ENCODE data around the gene HIVEP3.

Gene HIVEP3

GRCh38 chr1:41791667-41792484 lies 126.8 kb downstream of the HIVEP3 start:
- DNase-seq (ENCODE audit: low read depth in 2 of 3, low spot score in 2 of 3): no peak

DNA sequence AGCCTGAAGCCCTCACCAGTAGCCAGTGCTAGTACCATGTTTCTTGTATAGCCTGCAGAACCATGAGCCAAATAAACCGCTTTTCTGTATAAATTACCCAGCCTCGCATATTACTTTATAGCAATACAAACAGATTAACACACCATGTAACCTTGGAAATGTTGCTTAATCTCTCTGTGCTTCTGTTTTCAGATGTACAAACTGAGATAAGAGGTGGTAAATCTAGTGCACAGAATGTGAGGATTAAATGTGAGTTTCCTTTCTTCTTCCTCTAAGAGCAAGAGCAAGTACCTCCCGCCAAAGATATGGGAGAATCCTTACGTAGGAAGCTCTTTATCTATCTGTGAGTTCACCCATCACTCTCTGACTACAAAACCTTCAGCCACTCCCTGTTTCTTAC lies 128.4 kb downstream of the HIVEP3 start:
- DNase-seq (ENCODE audit: low read depth in 2 of 3, low spot score in 2 of 3): no peak

DNA sequence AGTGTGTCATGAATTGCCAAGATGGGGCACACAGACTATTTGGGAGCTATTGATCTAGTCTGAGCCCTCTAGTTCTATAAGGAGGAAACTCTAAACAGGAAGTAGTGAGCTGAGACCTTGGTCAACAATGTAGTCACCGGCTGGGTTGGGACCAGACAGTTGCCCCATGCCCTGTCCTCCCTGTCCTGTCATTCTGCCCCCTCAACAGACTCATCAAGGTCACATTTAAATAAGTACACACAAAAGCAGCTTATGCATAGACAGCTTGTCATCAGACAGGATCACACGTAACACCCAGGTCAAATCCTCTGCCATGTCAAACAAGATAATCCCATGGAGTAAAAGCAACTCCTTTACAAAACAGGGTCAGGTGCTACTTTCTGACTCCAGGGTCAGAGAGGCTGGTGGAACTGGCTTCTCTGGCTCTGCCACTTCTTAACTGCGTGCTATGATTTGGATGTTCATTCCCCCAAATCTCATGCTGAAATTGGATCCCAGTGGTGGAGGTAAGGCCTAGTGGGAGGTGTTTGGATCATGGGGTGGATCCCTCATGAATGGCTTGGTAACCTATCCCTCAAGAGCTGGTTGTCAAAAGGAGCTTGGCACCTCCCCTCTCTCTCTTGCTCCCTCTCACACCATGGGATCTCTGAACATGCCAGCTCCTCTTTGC lies 128.9 kb downstream of the HIVEP3 start:
- no peak for DNase-seq (ENCODE audit: low read depth in 2 of 3, low spot score in 2 of 3)

DNA sequence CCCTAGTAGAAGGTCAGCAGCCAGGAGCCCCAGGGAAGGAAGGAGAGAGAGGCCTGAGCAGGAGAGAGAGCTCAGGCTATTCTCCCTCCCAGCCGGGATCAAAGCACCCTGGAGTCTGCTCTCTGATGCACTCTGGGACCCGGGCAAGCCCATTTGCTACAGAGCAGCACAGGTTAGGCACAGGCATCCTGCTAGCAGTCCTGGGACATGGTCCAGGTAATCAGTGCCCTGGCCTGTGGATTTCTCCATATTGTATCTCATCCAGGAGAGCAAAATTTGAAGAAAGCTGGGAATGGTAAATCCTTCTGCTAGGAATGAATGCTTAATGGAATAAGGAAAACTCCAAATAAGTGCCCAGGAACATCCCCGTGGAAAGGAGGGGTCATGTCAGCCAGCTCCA lies 130.3 kb downstream of the HIVEP3 start:
- DNase-seq (ENCODE audit: low read depth in 2 of 3, low spot score in 2 of 3): no peak

DNA sequence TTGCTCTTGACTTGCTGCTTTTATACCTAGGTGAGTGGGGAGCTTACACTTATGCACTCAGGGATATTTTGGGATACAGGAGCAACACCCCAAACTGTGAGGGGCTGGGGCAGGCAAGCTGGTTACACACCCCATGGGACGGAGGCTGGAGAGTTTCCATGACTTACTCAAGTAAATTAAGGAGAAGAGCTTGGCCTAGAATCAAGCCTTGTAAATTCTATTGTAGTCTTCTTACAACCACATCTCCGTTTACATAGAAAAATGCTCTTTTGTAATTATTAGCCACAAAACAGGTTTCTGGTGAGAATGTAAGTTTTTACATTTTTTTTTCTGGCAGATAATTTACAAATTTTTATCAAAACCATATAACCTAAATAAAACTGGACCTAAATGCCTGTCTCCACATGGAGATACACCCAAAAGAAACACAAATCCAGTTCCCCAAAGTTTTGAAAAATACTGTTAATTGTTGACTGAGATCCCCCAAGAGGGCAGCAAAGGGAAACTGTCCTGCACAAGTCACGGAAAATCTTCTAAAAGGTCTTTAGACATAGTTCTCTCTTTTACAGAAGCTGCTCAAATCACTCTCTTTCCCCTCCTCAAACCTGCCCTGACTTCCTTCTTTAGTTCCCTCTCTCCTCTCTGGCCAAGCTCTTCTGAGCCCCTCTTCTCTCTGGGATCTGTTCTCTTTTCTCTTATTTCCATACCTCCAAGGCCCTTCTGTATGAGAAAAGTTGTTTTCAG lies 134.0 kb downstream of the HIVEP3 start:
- no peak for DNase-seq (ENCODE audit: low read depth in 2 of 3, low spot score in 2 of 3)

GRCh38 chr1:41783189-41783639 lies 135.5 kb downstream of the HIVEP3 start:
- DNase-seq (ENCODE audit: low read depth in 2 of 3, low spot score in 2 of 3): no peak

- no peak for DNase-seq (ENCODE audit: low read depth in 2 of 3, low spot score in 2 of 3)
Measured at GRCh38 chr1:41780916-41781315, 137.8 kb downstream of the HIVEP3 start.

GRCh38 chr1:41780322-41780721 lies 138.4 kb downstream of the HIVEP3 start:
- no peak for DNase-seq (ENCODE audit: low read depth in 2 of 3, low spot score in 2 of 3)

DNA sequence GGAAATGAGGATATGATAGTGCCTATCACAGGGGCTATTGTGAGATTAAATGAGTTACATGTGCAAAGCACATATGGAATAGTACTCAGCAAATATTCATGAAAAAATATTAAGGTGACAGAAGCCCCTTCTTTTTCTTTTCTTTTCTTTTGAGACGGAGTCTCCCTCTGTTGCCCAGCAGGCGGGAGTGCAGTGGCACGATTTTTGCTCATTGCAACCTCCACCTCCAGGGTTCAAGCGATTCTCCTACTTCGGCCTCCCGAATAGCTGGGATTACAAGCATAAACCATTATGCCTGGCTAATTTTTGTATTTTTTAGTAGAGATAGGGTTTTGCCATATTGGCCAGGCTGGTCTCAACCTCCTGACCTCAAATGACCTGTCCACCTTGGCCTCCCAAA lies 139.4 kb downstream of the HIVEP3 start:
- no peak for DNase-seq (ENCODE audit: low read depth in 2 of 3, low spot score in 2 of 3)

- DNase-seq (ENCODE audit: low read depth in 2 of 3, low spot score in 2 of 3): no peak
Measured at GRCh38 chr1:41777695-41778094, 141.0 kb downstream of the HIVEP3 start.

GRCh38 chr1:41776891-41777441 lies 141.8 kb downstream of the HIVEP3 start:
- DNase-seq (ENCODE audit: low read depth in 2 of 3, low spot score in 2 of 3): no peak

- no peak for DNase-seq (ENCODE audit: low read depth in 2 of 3, low spot score in 2 of 3)
Measured at GRCh38 chr1:41775956-41776585, 142.7 kb downstream of the HIVEP3 start.

DNA sequence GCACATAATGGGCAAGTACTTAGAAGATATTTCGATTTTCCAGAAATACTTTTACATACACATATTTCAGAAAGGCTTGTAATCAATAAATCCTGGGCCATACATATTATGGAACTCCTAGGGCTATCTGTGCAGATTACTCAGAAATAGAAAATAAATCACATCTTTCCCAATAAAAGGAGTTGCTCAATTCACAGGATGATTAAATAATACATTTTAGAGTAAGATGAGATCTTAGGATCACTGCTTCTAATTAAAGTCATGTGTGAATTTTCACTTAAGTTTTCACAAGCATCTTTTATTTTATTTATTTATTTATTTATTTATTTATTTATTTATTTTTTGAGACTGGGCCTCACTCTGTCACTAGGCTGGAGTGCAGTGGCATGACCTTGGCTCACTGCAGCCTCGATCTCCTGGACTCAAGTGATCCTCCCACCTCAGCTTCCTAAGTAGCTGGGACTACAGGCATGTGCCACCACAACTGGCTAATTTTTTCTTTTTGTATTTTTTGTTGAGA lies 144.2 kb downstream of the HIVEP3 start:
- no peak for DNase-seq (ENCODE audit: low read depth in 2 of 3, low spot score in 2 of 3)

GRCh38 chr1:41773842-41774241 lies 144.9 kb downstream of the HIVEP3 start:
- no peak for DNase-seq (ENCODE audit: low read depth in 2 of 3, low spot score in 2 of 3)

GRCh38 chr1:41773144-41773591 lies 145.6 kb downstream of the HIVEP3 start:
- no peak for DNase-seq (ENCODE audit: low read depth in 2 of 3, low spot score in 2 of 3)

DNA sequence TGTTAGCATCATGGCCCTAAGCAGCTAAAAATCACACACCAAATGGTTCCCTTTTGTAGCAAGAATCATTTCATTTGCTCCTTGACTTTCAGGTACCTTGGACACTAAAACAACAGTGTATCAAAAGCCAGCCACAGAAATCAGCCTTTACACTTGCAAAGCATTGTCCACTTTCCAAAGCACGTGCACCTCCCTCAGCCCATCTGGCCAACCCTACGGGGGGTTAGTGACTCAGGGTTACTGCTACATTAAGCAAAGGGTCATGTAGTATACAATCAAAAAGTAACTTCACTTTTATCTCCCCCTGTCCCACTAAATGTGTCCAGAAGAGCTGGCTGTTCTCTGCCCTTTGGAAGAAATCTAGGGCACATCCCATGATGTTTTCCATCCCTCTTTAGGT lies 149.7 kb downstream of the HIVEP3 start:
- no peak for DNase-seq (ENCODE audit: low read depth in 2 of 3, low spot score in 2 of 3)

GRCh38 chr1:41768583-41768982 lies 150.1 kb downstream of the HIVEP3 start:
- no peak for DNase-seq (ENCODE audit: low read depth in 2 of 3, low spot score in 2 of 3)

DNA sequence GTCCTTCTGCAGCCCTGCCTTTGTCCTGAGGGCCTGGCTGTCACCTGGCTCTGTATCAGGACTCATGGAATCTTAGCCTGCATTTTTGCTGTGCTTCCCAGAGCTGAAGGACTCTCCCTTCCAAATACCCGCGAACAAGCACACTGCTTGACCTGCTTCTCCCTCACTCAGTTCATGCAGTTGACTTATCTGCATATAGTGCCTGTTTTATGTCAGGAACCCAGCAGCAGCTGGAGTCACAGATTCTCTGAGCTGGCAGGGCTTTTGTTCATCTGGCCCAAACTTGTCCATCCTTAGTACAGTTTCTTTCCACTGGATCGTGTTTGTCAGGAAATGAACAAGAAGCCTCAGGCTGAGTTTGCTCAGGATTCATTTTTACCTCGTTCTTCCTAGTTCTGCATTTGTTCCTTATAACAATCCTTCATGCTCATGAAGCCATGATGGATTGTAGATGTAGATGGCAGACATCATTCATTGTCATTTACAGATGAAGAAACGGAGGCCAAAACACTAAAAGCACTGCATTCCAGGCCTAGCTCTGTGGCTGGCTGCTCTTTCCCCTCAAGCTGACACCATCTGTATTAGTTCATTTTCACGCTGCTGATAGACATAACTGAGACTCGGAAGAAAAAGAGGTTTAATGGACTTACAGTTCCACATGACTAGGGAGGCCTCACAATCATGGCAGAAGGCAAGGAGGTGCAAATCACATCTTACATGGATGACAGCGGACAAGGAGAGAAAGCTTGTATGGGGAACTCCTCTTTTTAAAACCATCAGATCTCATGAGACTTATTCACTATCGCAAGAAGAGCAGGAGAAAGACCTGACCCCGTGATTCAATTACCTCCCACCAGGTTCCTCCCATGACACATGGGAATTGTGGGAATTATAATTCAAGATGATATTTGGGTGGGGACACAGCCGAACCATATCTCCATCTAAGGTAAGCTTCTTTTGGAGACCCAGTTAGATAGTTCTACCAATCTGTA lies 150.9 kb downstream of the HIVEP3 start:
- no peak for DNase-seq (ENCODE audit: low read depth in 2 of 3, low spot score in 2 of 3)

DNA sequence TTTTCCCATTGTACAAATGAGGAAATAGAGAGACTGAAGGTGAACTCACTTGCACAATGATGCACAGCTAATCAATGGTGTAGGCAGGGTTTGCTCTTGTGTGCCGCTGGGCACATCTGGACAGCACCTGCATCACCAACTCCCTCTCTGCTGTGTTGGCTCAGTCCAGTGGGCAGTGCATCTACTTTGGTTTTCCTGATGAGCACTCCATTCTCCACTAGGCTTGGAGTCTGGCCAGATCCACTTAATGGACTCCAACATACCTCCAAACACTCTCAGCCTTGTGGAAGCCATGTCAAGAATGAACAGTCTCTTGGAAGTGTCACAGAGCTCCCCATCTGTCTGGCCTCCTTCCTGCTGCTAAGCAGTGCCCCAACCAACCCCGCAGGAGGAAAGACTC lies 152.2 kb downstream of the HIVEP3 start:
- DNase-seq (ENCODE audit: low read depth in 2 of 3, low spot score in 2 of 3): no peak

- no peak for DNase-seq (ENCODE audit: low read depth in 2 of 3, low spot score in 2 of 3)
Measured at GRCh38 chr1:41766041-41766440, 152.7 kb downstream of the HIVEP3 start.
